GM18505 (cell line): Measurements from ENCODE around the gene RILPL2.
"Not testable (repeated sequence)": the region's sequence is repeated elsewhere in the genome, so short reads cannot be mapped to it uniquely, and the experiment has no call there.

Source experiments
- ATAC-seq: cut with Tn5 transposase; IDR thresholded peaks from one replicate; pipeline ENCODE4 v1.9.1; 2021; ENCODE audit not compliant: unreplicated experiment
- POLR2A ChIP-seq: IDR thresholded peaks from 4 replicates; pipeline ENCODE4 v1.6.1; 2011; ENCODE audit warnings: borderline replicate concordance; ENCODE audit not compliant: insufficient read depth, insufficient read length; ENCODE audit errors: extremely low read depth

The RILPL2 gene

DNA sequence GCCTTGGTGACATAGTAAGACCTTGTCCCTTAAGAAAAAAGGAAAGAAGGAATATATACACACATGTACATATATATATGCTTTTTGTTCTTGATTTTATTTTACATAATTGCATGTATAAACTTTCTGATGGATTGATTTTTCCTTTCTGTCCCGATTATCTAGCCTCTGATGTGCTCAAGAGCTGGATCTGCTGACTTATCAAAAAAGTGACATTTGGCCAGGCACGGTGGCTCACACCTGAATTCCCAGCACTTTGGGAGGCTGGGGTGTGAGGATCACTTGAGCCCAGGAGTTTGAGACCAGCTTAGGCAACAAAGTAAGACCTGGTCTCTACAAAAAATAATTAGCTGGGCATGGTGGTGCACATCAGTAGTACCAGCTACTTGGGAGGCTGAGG, 33.5 kb upstream of the RILPL2 start:
- ATAC-seq = no peak
- no peak for TF ChIP-seq POLR2A

GRCh38 chr12:123468786-123469185, 32.3 kb upstream of the RILPL2 start:
- no peak for ATAC-seq
- no peak for TF ChIP-seq POLR2A

- TF ChIP-seq POLR2A = no peak
- no peak for ATAC-seq
Measured at GRCh38 chr12:123465084-123465483, 28.6 kb upstream of the RILPL2 start.

DNA sequence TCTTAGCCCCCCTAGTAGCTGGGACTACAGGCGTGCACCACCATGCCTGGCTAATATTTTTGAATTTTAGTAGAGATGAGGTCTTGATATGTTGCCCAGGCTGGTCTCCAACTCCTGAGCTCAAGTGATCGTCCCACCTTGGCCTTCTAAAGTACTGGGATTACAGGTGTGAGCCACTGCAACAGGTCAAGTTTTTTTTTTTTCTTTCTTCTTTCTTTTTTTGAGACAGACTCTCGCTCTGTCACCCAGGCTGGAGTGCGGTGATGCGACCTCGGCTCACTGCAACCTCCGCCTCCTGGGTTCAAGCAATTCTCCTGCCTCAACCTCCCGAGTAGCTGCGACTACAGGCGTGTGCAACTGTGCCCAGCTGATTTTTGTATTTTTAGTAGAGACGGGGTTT, 26.7 kb upstream of the RILPL2 start:
- ATAC-seq = not testable (repeated sequence)

DNA sequence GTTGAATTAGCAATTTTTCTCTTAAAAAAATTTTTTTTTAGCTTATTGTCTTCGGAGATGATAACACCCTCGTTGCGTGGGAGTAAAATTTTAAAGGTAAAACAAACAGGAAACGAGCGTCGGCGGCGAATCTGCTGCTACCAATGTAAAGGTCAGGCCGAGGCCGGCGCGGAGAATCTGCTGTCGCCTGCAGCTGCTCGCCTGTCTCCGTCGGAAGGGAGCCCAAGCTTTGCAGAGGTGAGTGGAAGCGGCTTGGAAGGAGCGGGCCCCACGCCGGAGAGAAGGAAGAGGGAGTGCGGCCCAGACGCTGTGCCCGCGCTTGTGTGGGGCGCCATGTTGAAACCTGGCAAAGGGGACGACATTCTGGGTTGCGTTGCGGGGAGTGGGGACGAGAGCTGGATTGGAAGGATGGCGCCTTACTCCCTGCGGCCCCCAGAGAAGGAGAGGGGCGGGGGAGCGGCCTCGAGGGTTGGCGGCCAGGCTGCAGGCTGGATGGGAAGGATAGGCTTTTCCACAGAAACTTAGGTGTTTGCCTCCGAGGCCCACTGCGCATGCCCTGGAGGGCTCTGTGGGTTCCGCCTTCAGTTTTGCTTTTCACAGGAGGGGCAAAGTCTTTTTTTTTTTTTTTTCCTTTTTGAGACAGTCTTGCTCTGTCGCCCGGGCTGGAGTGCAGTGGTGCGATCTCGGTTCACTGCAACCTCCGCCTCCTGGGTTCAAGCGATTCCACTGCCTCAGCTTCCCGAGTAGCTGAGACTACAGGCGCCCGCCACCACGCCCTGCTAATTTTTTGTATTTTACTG, 21.7 kb upstream of the RILPL2 start, which contains the start of gene SNRNP35:
TSS of gene SNRNP35 (plus strand) at position 160 of the 800 bp plus-strand sequence. CDS start 7,402 bp downstream, outside the sequence.
- ATAC-seq = peak; percentile 61
- TF ChIP-seq POLR2A = peak; percentile 75

DNA sequence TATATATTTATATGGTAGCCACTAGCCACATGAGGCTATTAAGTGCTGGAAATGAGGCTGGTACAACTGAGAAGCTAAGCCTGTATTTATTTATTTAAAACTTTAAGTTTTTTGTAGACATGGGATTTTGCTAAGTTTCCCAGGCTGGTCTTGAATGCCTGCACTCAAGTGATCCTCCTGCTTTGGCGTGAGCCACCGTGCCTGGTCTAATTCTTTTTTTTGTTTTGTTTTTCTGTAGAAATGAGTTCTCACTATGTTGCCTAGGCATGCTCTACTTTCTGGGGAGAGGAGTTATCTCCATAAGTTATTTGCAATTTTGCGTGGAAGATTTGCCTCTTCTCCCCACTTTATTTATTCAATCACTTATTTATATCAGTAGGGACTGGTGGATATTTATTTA, 16.7 kb upstream of the RILPL2 start:
- no peak for ATAC-seq
- no peak for TF ChIP-seq POLR2A

- not testable (repeated sequence) for ATAC-seq
Measured at GRCh38 chr12:123452276-123452550, 15.7 kb upstream of the RILPL2 start.

DNA sequence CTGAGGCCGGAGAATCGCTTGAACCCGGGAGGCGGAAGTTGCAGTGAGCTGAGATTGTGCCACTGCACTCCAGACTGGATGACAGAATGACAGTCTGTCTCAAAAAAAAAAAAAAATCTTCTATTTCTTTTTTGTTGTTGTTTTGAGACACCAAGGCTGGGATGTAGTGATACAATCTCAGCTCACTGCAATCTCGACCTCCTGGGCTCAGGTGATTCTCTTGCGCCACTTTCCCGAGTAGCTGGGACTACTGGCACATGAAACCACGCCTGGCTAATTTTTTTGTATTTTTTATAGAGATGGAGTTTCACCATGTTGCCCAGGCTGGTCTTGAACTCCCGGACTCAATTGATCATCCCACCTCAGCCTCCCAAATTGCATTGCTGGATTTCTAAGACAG, 14.2 kb upstream of the RILPL2 start:
- ATAC-seq = no peak
- TF ChIP-seq POLR2A = no peak

- no peak for ATAC-seq
- TF ChIP-seq POLR2A = no peak
Measured at GRCh38 chr12:123449856-123450255, 13.4 kb upstream of the RILPL2 start.

DNA sequence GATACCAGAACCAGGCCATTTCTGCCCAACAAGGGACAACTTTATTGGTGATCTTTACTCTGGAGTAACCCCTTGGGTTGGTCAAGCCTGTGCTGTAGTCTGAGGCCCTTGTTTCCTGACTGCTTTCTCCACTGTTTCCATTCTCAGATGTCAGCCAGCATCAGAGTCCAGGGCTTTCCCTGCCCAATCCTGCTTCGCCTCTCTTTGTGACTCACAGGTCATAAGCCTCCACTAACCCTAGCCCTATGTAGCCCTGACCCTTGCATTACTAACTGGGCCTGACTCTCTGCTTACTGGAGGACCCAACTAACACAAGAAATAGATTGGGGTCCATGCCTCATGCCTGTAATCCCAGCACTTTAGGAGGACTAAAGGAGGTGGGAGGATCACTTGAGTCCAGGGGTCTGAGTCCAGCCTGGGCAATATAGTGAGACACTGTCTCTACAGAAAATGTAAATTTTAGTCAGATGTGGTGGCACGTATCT, 12.8 kb upstream of the RILPL2 start:
- ATAC-seq = no peak
- TF ChIP-seq POLR2A = no peak

GRCh38 chr12:123446333-123446713, 9.8 kb upstream of the RILPL2 start:
- ATAC-seq = no peak
- no peak for TF ChIP-seq POLR2A

GRCh38 chr12:123445388-123446332, 9.2 kb upstream of the RILPL2 start:
- ATAC-seq = no peak
- TF ChIP-seq POLR2A = no peak

DNA sequence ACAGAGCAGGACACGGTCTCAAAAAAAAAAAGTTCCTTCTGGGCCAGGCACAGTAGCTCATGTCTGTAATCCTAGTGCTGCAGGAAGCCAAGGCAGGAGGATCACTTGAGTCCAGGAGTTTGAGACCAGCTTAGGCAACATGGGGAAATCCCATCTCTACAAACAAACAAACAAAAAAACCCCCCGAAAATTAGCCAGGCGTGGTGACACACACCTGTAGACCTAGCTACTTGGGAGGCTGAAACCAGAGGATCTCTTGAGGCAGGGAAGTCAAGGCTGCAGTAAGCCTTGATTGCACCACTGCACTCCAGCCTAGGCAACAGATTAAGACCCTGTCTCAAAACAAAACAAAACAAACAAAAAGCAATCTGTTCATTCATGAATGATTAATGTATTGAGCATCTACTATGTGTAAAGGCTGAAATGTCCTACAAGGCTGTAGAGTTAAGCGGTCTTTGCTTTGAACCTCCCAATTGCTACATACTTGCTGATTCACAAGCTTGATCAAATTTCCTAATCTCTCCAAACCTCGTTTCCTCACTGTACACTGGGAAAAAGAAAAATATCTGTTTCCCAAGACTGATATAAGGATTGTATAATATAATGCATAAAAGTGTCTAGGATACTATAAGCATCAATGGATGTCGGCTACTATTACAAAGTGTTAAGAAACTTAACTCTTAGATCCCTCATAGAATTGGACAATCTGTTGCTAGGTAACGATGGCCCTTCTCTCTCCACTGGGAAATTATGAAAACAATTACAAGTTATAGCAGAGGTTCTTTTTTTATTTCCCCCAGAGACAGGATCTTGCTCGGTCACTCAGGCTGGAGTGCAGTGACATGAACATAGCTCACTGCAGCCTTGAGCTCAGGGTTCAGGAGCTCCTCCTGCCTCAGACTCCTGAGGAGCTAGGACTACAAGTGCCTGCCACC, 7.9 kb upstream of the RILPL2 start:
- no peak for TF ChIP-seq POLR2A

More for the DNA sequence above, 7.9 kb upstream of the RILPL2 start:
- no peak for ATAC-seq
